ENCODE data around the gene TP63.

The TP63 gene

DNA sequence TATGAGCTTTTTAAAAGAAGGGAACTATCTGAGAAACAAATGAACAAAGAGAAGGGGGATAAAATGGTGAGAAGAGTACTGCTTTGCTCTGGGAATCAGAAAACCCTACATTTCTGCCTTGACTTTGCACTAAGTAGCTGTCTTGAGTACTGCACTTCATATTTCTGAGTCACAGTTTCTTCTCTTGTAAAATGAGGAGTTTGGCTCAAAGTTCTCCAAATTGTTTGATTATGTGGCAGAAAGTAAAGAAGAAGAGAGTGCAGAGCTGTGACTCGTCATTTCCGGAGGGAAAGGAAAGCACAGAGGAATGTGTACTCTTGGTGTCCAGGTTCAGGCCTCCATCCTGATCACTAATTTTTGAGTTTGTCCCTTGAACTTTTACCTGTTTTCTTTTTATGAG is 54.7 kb downstream of the TP63 start:
- DNase-seq = no peak

DNA sequence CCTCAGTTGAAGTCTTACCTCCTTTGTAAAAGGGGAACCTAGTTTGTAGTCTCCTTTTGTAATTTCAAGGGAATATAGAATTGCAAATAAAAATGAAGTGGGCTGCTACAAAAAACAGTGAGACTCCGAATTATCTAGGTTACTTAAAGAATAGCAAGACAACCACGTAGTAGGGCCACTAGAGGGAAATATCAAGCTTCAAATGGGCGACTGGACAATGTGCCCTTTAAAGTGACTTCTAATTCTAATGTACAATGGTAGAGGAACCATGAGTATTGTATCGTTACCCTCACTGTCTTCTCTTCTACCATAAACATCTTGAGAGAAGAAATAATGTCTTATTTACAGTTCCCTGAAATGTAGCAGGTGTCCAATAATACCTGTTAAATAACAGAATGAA is 56.3 kb downstream of the TP63 start:
- DNase-seq = no peak

DNA sequence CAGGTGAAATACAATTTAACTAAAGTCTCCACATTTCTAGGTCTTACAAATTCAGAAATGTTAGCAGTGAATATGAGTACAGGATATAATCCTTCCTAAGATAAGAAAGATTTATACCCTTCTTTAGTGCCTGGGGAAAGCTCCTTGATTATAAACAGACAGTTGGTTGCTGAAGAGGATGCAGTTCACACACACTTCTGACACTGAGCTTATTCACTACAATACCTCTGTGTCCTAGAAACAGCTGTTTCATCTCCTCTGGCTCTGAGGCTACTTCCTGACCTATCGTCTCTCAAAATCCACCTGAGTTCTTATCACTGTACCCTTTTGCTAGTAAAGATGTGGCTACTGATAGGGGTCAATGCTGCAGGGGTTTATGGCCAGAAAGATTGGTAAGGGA is 57.1 kb downstream of the TP63 start:
- no peak for DNase-seq

DNA sequence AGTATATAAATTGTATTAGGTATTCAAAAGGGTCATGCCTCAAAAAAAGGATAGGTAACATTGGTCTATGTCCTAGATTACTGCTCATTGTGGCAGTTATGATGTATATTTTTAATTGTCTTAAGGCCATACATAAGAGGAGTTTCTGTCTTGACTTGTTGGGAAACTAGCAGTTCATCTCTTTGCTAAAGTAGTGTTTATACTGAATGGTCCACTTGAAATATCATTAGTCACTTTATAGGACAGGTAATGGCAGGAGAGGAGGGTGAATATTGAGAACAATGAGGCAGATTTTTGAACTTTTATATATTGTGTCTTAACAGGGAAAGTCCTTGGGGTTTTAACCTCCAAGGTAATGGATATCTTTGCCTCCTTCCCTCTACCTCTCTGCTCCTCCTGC is 58.4 kb downstream of the TP63 start:
- DNase-seq = no peak

DNA sequence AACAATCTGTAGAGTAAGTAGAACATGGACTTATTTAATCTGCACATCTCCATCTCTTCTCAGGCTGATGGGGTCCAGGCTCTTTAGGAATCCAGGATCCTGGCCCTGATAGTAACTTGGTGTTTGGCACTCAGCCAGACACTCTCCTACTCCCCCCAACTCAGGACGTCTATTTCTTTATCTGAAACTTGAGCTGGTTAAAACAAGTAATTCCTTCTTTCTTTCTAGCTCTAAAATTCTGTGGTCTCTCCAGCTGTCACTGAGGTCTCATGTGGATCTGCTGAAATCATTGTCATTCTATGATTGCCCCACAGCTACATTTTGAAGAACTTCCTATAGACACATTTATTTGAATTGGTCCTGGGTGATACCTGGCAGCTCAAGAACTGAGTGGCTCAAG is 59.0 kb downstream of the TP63 start:
- no peak for DNase-seq

DNA sequence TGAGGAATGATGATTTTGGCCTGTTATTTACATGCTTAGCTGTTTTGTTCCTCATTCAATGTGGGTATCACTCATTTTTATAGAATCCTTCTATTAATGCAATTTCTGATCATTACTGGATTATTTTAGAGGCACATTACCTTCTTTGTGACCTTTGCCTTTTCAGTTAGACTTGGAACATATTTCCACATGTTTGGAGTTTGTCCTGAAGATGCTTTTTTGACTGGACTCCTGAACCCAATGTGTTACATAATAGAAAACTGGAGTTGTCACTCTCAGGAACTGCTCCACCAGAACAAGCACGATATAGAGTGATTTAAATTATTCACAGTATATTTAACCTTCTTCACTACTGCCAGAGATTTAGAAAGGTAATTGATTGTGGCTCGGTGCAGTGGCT is 59.5 kb downstream of the TP63 start:
- DNase-seq = no peak

DNA sequence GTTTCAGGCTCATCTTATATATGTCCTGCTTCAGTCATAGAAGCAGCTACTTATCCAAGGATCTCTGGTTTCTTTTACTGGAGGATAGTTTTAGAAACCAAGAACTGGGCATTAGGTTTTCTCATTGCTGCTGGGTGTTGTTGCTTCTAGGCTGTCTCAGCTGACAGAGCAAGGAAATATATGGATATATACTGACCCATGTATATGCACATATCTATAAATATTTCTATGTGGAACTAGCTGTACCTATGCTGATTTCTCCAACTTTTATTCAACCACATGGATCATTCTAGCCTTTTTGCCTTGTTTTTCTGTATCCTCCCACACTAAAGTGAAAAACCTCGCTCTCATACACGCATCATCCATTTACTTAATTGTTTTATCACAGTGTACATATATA is 64.2 kb downstream of the TP63 start:
- no peak for DNase-seq

DNA sequence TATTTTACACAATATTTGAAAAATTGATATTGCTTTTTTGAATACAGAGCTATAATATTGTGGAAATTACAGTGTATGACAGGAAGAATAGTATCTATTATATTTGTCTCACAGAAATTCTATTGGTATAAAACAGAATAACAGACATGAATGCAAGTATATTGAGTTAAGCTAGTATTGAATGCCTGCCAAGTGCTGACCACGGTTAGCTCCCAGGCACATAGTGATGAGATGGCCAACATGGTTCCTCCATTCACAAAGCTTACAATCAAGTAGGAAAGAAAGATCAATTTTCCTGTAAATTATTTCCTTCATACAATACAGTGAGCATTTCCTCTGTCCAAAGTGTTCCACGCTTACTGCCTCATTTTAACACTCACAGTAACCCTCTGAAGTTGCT is 67.6 kb downstream of the TP63 start:
- no peak for DNase-seq

DNA sequence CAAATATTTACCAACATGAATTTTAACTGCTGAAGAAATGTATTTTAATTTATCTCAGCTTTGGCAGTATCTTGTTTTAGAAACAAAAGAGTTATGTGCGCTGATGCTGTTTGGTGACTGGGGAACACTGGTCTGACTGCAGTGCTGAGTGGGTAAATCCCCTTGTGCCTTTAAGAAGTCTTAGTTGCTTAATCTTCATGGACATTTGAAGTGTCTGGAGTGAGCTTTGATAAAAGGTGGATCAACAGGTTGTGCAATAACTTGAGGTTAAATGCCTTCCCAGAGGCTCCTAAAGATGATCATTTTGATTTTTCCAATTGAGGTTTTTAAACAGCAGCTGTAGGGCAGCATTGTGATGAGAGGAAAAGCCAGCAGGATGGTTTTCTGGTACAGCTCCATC is 68.7 kb downstream of the TP63 start:
- no peak for DNase-seq

DNA sequence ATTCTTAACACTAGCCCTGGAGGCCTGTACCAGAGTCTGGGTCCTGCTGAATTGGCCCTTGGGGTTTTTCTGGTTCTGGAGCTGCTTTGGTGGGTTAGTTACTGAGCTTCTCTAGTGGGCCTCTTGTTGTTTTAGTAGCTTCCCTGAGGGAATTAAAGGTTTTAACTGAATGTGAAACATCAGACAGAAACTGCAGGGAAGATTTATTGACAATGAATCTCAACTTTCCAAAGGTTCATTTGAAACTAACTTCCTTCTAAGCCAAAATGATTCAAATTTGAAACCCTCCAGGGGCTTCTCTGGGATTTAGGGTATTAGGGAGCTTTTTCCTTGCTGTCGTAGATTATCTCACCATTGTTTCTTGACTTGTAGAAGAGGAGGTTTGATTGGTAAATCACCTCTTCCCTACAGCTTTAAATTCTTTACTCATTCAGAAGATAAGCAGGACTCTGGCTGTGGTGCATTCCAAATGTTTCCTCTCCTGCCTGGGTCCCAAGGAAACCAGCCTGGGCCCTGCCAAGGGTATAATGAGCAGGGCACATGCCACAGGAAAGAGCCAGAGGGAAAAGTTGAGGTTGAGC is 71.0 kb downstream of the TP63 start:
- DNase-seq = no peak

DNA sequence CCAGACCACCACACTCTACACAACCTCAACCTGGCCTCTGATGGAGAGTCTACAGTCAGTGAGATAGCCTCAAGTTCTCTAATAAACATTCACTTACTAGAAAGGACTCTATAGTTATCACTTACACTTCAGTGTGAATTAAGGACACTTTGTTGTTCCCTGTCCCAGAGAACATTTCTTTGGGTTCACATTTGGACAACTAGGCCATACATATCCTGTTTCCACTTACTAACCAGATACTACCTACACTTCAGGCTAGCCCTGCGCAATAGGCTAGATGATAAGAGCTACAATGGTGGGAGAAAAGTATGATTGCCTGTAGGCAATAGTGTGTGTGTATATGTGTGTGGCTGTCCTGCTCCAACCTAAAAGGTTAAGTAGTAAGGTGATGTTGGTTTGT is 72.7 kb downstream of the TP63 start:
- DNase-seq = no peak

DNA sequence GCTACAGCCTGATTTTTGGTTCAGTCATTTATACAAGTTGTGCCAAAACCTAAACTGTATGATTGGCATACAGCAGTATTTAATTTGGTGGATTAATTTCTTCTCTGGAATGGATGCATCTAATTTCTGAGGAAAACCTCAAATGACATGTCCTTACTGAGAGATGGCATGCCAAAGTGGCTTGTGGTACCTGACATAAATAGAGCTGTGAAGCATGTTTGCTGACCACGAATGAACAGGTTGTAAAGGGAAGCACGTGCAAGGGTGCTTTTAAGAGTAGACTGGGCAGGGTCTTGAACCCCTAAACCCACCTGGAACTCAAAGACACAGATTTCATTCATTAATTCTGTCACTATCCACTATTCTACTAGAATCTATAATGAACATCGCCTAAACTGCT is 77.2 kb downstream of the TP63 start:
- no peak for DNase-seq

DNA sequence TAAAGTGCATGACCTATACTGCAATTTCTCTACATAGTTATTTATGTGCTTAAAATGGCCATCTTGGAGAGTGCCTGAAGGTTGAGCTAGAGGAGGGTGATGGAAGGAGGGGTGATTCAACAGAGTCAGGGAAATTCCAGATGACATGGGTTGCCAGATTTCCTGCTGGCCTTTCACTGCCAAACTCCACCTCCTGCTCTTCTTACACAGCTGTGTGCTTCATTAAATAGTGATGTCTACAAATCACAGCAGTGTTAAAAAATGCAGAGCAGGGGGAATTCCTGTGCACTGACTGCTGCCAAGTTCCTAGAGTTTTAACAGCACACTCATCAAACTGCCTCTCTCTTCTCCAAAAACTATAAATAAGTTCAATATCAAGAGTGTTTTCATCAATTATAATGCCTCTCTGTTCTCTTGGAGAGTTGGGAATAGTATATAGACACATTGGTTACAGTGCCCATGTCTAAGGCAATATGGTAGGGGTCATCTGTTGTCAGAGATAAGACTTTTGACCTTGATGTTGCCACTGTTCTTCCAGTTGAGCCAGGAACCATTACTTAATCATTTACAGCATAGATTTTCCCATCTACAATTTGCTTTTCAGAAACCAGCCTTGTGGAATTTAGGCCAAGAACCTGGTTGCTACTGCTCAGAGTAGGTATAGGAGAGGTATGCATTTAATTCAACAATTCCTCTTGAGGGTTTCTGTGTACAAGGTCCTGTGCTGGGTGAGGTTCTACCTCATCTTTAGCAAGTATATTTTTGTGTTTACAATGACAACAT is 79.6 kb downstream of the TP63 start:
- no peak for DNase-seq

DNA sequence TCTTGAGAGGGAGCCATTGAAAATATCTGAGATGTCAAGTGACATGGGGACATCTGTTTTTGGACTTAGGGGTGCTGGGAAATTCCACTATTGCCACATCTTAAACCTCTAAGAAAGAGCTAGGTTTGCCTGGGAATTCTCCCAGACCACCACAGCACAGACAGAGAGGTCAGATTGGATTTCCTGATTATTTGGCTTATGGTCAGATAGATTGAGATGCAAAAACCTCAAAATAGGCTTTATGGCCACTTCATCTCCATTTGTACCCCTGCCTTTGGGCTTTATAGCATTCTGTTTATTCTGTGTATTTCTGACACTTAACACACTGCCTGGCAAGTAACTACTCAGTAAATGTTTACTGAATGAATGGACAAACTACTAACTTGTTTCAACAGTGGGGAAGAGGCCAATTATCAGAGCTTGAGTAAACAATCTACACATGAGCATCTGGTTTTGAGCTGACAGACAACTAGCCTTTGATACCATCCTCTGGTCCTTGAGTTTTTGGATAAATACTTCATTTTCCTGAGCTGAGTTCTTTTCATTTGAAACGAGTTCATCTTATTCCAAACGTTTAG is 81.8 kb downstream of the TP63 start:
- no peak for DNase-seq

DNA sequence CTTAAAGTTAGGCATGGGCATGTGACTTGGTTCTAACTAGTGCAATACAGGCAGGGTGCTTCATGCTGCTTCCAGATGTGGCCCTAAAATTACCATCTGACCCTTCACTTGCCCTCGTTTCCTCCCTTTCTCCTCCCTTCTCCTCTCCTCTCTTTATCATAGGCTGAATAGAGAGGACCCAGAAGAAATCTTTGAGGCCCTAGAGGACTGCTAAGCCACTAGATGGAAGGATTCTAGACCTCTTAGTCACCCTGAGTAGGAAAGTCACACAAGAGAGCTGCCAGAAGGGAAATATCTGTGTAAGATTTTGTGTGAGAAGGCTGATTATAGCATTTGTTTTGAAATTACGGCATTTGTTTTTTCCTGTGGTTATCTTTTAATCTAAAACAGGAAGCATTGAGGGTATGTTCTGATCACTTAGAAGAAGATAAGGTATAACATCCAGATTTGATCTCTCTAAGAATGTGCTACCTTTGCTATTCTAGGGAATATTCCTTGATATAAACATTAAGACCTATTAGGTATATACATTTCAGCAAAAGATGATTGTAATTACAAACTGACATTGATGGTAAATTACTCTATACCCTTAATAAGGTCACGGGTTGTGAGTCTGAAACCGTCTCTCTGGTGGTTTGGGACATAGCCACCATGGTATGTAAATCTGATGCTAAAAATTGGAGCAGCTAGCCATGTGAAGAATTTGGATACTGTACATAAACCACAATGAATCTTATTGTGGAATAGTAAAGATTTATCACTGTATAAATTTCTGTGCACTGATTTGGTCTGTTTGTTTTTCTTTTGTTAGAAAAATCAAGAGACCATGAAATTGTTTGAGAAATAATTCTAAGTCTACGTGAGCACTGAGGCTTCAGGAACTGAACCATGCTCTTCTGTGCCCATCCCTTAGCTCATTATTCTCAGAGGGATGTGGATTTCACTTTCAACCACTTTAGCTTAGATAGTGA is 84.1 kb downstream of the TP63 start:
- DNase-seq = no peak

DNA sequence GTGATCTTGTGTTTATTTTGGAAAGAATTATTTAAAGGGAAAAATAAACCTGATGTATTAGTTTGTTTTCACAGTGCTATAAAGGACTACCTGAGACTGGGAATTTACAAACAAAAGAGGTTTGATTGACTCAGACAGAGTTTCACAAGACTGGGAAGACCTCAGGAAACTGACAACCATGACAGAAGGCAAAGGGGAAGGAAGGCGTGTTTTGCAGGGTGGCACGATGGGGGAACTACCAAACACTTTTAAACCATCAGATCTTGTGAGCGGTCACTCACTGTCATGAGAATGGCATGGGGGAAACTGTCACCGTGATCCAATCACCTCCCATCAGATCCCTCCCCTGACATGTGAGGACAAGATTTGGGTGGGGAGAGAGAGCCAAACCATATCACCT is 87.0 kb downstream of the TP63 start:
- no peak for DNase-seq

DNA sequence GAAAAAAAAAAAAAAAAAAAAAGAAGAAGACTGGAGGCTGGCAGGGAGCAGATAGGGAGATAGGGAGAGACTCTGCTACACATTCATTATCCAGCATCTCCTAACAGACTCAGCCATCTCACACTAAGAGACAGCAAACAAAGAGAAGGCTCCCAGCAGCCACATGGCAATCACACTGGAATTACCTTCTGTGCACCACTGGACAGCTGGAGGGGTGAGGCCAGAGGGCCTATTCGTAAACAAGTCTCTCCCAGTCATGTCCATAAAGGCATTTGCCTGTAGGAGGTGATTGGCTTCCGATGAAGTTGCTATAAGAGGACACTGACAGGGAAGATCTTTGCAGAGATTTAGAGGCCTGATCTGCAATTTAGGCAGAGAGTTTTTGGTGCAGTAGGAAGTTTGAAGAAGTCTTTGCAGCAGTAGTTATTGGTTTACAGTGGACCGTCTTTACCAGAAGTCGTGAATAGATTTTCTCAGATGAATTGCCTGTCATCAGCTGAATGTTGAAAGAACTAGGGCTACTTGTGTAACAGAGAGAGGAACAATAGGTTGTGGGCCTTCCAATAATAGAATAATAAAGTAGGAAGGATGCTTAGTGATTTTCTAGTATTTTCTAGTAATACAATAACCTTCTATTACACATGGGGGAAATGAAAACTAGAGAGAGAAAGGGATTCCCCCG is 89.7 kb downstream of the TP63 start:
- DNase-seq = no peak

DNA sequence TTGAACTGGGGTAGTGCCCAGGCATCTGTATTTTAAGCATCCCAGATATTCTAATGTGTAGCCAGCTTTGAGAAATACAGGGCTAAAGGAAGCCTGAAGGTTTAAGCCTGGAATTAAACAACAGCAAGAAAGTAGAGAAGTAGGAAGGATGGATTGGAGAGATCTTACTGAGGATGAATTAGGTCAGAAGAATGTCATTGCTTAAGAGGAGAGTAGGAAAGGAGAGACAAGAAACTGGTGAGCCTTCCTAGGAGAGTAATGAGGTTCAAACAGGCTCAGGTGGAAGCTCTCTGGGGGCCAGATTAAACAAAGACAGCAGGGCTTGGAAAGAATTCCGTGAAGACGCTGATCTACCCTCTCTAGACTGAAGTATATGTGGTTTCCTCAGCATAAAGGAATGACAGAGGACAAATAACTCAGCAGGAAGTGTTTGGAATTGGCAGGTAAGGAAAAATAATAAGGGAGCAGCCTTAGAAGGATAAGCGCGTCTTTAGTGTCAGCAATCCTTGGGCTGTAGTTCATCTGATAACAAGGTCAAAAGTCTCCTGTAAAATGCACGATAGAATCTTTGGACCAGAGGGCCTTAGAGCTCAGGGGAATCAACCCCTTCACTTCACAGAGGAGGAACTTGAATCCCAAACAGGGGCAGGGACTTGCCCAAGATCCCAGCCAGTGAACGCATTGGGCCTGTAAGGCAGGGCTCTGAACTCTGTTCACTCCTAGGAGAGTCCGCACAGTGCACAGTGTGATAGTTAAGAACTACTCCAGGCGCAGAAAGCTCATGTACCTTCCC is 90.9 kb downstream of the TP63 start:
- DNase-seq = no peak

DNA sequence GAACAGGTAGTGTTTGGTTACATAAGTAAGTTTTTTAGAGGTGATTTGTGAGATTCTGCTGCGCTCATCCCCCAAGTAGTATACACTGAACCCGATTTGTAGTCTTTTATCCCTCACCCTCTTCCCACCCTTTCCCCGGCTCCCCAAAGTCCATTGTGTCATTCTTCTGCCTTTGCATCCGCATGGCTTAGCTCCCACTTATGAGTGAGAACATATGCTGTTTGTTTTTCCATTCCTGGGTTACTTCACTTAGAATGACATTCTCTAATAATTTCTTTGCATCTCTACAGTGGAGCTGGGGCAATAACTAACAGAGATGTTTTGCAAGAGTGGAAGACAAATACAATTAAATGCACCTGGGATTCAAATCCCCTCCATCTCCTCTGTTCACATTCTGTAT is 93.2 kb downstream of the TP63 start:
- DNase-seq = no peak

DNA sequence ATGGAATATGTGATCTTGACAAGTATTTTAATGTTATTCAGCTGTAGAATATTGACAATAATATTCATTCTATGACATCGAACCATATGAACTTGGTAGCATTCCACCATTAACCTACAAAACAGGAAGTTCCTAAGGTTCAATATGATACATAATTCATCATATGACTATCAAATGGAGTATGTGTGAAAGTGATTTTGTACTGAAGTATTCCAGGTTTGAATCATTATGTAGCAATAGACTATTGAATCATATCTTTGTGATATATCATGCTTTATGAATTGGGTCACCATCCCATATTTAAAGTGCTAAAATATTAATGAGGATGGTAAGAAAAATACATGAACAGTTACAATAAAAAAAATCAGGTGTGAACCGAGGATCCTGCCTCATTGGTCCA is 95.1 kb downstream of the TP63 start:
- DNase-seq = no peak

DNA sequence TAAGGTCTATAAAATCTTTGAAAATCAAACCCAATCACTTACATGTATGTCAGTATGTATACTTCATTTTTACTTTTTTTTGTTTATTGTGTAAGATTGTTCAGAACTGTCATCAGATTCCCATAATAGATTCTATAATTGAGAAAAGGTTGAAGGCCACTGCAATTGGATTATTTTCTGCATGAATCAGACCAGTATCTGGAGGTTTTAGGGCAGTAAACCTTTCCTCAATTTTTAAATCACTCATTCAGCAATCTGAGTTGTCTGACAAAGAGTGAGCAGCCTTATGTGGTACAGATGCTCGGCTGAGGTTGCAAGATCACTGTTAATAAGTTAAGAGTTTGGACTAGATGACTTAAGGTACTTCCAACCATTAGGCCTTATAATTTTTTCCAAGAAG is 96.0 kb downstream of the TP63 start:
- no peak for DNase-seq

DNA sequence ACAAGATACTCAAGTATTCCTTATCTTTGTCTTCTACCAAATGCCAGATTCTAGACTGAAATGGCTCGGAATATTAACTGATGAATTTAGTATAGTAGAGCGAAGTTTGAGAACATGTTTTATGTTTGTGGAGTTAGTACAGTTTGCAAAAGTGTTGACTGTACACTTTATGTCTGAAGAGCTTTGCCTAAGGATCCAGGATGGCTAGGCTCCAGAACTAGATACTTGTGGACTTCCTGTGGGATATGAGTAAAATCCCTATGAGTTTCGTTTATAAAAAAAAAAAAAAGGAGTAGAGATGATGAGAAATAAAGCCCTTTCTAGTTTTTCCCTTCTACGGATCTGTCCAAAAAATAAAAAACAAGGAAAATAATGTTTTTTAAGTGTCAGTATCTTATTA is 96.7 kb downstream of the TP63 start:
- no peak for DNase-seq
